Keratinocyte (primary cell): ENCODE results near the gene CXADR. TPM values are rescaled to one million over a fixed set of nuclear protein-coding genes. Genes with fewer than 3 reads are reported as not detected.

Experiments used
- DNase-seq: peaks from one replicate; pipeline ENCODE4 v3.0.0-alpha.2; 2011; ENCODE audit warnings: low read depth, missing footprints, low spot score
- FAIRE-seq: peaks from 2 replicates; lab custom pipeline; 2011; peaks lifted over from hg19 to GRCh38; lab: Jason Lieb, UNC
- H2AFZ ChIP-seq: 2 replicates; pipeline ENCODE4 v1.6.0; 2012; ENCODE audit warnings: low read length, control low read depth, inconsistent platforms; ENCODE audit not compliant: control insufficient read depth
- H3K27ac ChIP-seq: 2 replicates; pipeline ENCODE4 v1.5.1; 2011; ENCODE audit warnings: low read length; ENCODE audit not compliant: control insufficient read depth, insufficient read depth
- H3K27me3 ChIP-seq: 3 replicates; pipeline ENCODE4 v1.6.0; 2011; ENCODE audit warnings: low read length; ENCODE audit not compliant: control insufficient read depth, insufficient read depth; ENCODE audit errors: extremely low read depth
- H3K36me3 ChIP-seq, 2 experiments: 2 replicates in 1 of 2; 3 replicates in 1 of 2; pipeline ENCODE4 v1.5.1; 2011; ENCODE audit warnings: low read length in 2 of 2, mild to moderate bottlenecking in 1 of 2; ENCODE audit not compliant: control insufficient read depth in 2 of 2, insufficient read depth in 2 of 2; ENCODE audit errors: extremely low read depth in 1 of 2
- H3K4me1 ChIP-seq: 3 replicates; pipeline ENCODE4 v1.5.1; 2011; ENCODE audit warnings: low read length; ENCODE audit not compliant: control insufficient read depth, insufficient read depth; ENCODE audit errors: extremely low read depth
- H3K4me2 ChIP-seq: 3 replicates; pipeline ENCODE4 v1.6.0; 2011; ENCODE audit warnings: low read depth, low read length; ENCODE audit not compliant: control insufficient read depth, insufficient read depth; ENCODE audit errors: extremely low read depth
- H3K4me3 ChIP-seq, 3 experiments: fragments of 200-600 bp in 1 of 3; sonication (generic) in 1 of 3; 2 replicates in 2 of 3; 3 replicates in 1 of 3; pipeline ENCODE4 v1.5.1; 2011 to 2016; ENCODE audit warnings: low read length in 3 of 3, mild to moderate bottlenecking in 3 of 3, control low read depth in 2 of 3, inconsistent platforms in 1 of 3, low read depth in 1 of 3, mixed read lengths in 1 of 3, mixed run types in 1 of 3, moderate library complexity in 1 of 3; ENCODE audit not compliant: control insufficient read depth in 2 of 3, insufficient read depth in 2 of 3; ENCODE audit errors: extremely low read depth in 1 of 3
- H3K79me2 ChIP-seq: 2 replicates; pipeline ENCODE4 v1.6.0; 2012; ENCODE audit warnings: low read length; ENCODE audit not compliant: control insufficient read depth, insufficient read depth
- H3K9ac ChIP-seq: 3 replicates; pipeline ENCODE4 v1.6.0; 2011; ENCODE audit warnings: low read length; ENCODE audit not compliant: control insufficient read depth, insufficient read depth; ENCODE audit errors: extremely low read depth
- H3K9me1 ChIP-seq: 3 replicates; pipeline ENCODE4 v1.6.0; 2011; ENCODE audit warnings: low read length; ENCODE audit not compliant: control insufficient read depth, insufficient read depth; ENCODE audit errors: extremely low read depth
- H3K9me3 ChIP-seq: 2 replicates; pipeline ENCODE4 v1.5.1; 2012; ENCODE audit warnings: low read depth, low read length; ENCODE audit not compliant: control insufficient read depth
- H4K20me1 ChIP-seq: 3 replicates; pipeline ENCODE4 v1.6.0; 2011; ENCODE audit warnings: low read length; ENCODE audit not compliant: control insufficient read depth, insufficient read depth; ENCODE audit errors: extremely low read depth
- EZH2 ChIP-seq: IDR thresholded peaks from one replicate; pipeline ENCODE4 v1.6.1; 2012; ENCODE audit warnings: inconsistent platforms, mild to moderate bottlenecking, low read length, moderate library complexity
- dilution Hi-C: fragments of 300-500 bp; cut with MboI; formaldehyde crosslinking; loops from one replicate; pipeline ENCODE4 v1.7.0; 2020; ENCODE audit warnings: low sequenced_read_pairs; ENCODE audit not compliant: extremely low pct_ligation_motif_present
- polyA minus RNA-seq, 3 experiments: library from RNA; depleted of rRNA, polyadenylated mRNA; stranded (reverse); fragments of >200 nt; gene quantifications; 1 replicate in 1 of 3; 2 replicates in 1 of 3; 3 replicates in 1 of 3; pipeline ENCODE4 v1.2.3, GENCODE V29; 2011
- polyA plus RNA-seq, 5 experiments: library from polyadenylated mRNA; depleted of rRNA in 3 of 5; stranded (reverse) in 3 of 5; stranded (forward) in 1 of 5; unstranded in 1 of 5; fragments of >200 nt; gene quantifications; 1 replicate in 1 of 5; 2 replicates in 3 of 5; 3 replicates in 1 of 5; pipeline versions ENCODE4 v1.2.1 to v1.2.3, GENCODE V29; 2011 to 2012; ENCODE audit warnings: missing spikeins in 2 of 5, low read depth in 1 of 5, low replicate concordance in 1 of 5
- TF ChIP-seq, protein P1 (sequence below), 3 experiments: IDR thresholded peaks in 1 of 3; conservative IDR thresholded peaks in 1 of 3; optimal IDR thresholded peaks in 1 of 3; 2 replicates in 2 of 3; 3 replicates in 1 of 3; pipeline versions ENCODE3 to v1.5.1; 2011; ENCODE audit warnings: low read length in 3 of 3, mild to moderate bottlenecking in 3 of 3, moderate library complexity in 2 of 3, control low read depth in 1 of 3, inconsistent platforms in 1 of 3; ENCODE audit not compliant: insufficient read depth in 2 of 3; ENCODE audit errors: extremely low read depth in 1 of 3

The CXADR gene
- polyA plus RNA-seq (35.5 to 42.6 TPM (median 37.3 TPM) in 3 replicates), polyA minus RNA-seq (20.0 to 65.7 TPM (median 61.1 TPM) in 3 replicates)
- polyA plus RNA-seq (2011; ENCODE audit: low read depth) = 18.0 TPM
- polyA plus RNA-seq (2011; cell fraction: cytosol; rRNA removed) = 10.1 and 23.5 TPM in 2 replicates
- polyA plus RNA-seq (2011; cell fraction: nucleus; rRNA removed) = 34.4 and 43.9 TPM in 2 replicates
- polyA plus RNA-seq (2012; ENCODE audit: low replicate concordance) = 20.6 and 40.7 TPM in 2 replicates
- 43.7 TPM for polyA minus RNA-seq (2011; cell fraction: cytosol; rRNA and poly(A)+ RNA removed)
- polyA minus RNA-seq (2011; cell fraction: nucleus; rRNA and poly(A)+ RNA removed) = 84.7 and 123 TPM in 2 replicates

GRCh38 chr21:17512253-17513213, at the start of gene CXADR:
CXADR (plus strand) TSS chr21:17513043; CDS start chr21:17513130, 87 bp downstream.
- Histone ChIP-seq H3K36me3 (no peaks in the 10 kb centered on the region), H3K27ac (peak within 1 kb of the TSS; percentile 97), H3K9me3 (no peaks in the 10 kb centered on the region), H3K79me2 (peaks cover 30% of the 10 kb centered on the region), H2AFZ (peak within 1 kb of the TSS; percentile 80), H4K20me1 (no peaks in the 10 kb centered on the region), H3K9me1 (no peaks in the 10 kb centered on the region), H3K4me3 (peak within 1 kb of the TSS; percentile 82 to 97 (median 90)), H3K4me1 (peaks cover 20% of the 10 kb centered on the region), H3K9ac (peak within 1 kb of the TSS; percentile 89), H3K4me2 (peak within 1 kb of the TSS; percentile 99), H3K27me3 (no peaks in the 10 kb centered on the region)
- dilution Hi-C loops = no loop called here
- DNase-seq (no peak), FAIRE-seq (no peak)
- no peak for TF ChIP-seq EZH2
- TF ChIP-seq, protein P1, sequence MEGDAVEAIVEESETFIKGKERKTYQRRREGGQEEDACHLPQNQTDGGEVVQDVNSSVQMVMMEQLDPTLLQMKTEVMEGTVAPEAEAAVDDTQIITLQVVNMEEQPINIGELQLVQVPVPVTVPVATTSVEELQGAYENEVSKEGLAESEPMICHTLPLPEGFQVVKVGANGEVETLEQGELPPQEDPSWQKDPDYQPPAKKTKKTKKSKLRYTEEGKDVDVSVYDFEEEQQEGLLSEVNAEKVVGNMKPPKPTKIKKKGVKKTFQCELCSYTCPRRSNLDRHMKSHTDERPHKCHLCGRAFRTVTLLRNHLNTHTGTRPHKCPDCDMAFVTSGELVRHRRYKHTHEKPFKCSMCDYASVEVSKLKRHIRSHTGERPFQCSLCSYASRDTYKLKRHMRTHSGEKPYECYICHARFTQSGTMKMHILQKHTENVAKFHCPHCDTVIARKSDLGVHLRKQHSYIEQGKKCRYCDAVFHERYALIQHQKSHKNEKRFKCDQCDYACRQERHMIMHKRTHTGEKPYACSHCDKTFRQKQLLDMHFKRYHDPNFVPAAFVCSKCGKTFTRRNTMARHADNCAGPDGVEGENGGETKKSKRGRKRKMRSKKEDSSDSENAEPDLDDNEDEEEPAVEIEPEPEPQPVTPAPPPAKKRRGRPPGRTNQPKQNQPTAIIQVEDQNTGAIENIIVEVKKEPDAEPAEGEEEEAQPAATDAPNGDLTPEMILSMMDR (optimal IDR thresholded peaks at IDR 0.05 in 1 of 3, IDR thresholded peaks at IDR 0.05 in 1 of 3, conservative IDR thresholded peaks at IDR 0.05 in 1 of 3; ENCODE audit: extremely low read depth in 1 of 3, insufficient read depth in 2 of 3, low read length in 3 of 3) = peak; percentile 25 to 82 (median 51)

- FAIRE-seq = peak; percentile 81
- Histone ChIP-seq H3K36me3 (no peaks in the 10 kb centered on the region), H3K79me2 (no peaks in the 10 kb centered on the region), H3K4me2 (no peak overlapping the region), H3K27me3 (no peaks in the 10 kb centered on the region), H3K9me3 (no peaks in the 10 kb centered on the region), H2AFZ (no peak overlapping the region), H3K9me1 (no peaks in the 10 kb centered on the region), H3K9ac (no peak overlapping the region), H3K4me1 (peaks cover 24% of the 10 kb centered on the region), H3K4me3 (no peak overlapping the region), H4K20me1 (peaks cover 2% of the 10 kb centered on the region), H3K27ac (no peak overlapping the region)
- TF ChIP-seq EZH2 = no peak
- TF ChIP-seq, protein P1 (optimal IDR thresholded peaks at IDR 0.05 in 1 of 3, IDR thresholded peaks at IDR 0.05 in 1 of 3, conservative IDR thresholded peaks at IDR 0.05 in 1 of 3; ENCODE audit: extremely low read depth in 1 of 3, insufficient read depth in 2 of 3, low read length in 3 of 3) = no peak
- dilution Hi-C loops = no loop called here
- DNase-seq = no peak
These were observed 46.7 kb upstream of the CXADR start for GRCh38 chr21:17466166-17466565.
